LHCN-M2 (cell line): ENCODE results near the gene NTRK2. TPM values are rescaled to one million over a fixed set of nuclear protein-coding genes. Genes with fewer than 3 reads are reported as not detected.

Experiments used
- DNase-seq: peaks from one replicate; pipeline ENCODE4 v3.0.0-alpha.2; 2012; ENCODE audit warnings: low read depth
- polyA plus RNA-seq: library from polyadenylated mRNA; unstranded; fragments of >200 nt; gene quantifications from one replicate; pipeline ENCODE4 v1.2.1, GENCODE V29; 2012; ENCODE audit warnings: missing spikeins
- total RNA-seq: library from RNA; depleted of rRNA; stranded (reverse); fragments of >200 nt; gene quantifications from 2 replicates; pipeline ENCODE4 v1.2.3, GENCODE V29; 2014; rRNA removed

NTRK2 gene
- total RNA-seq: not detected in 2 replicates
- polyA plus RNA-seq: not detected

- no peak for DNase-seq
These were observed at the start of gene NTRK2 for GRCh38 chr9:84669288-84670137. Gene NTRK2, plus strand, starts transcription at chr9:84669729. Its CDS starts 1,020 bp downstream, at chr9:84670749.

DNA sequence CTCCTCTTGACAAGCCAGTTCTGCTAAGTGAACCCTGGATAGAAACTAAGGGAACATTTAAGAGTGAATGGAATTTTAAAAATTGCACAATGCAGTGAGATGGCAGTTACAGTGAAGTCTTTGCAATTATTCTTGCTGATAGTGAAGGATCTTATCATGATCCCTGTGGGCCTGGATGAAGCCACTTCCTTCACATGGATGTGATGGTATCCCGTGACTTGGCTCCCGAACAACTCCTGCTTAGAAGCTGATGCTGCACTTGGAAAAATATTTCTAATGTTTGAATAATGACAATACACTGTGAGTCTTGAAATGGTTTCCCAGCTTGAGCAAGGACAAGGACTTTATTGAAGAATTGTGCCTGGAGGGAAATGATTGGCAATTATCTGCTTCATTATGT, 49.2 kb upstream of the NTRK2 start:
- no peak for DNase-seq

DNA sequence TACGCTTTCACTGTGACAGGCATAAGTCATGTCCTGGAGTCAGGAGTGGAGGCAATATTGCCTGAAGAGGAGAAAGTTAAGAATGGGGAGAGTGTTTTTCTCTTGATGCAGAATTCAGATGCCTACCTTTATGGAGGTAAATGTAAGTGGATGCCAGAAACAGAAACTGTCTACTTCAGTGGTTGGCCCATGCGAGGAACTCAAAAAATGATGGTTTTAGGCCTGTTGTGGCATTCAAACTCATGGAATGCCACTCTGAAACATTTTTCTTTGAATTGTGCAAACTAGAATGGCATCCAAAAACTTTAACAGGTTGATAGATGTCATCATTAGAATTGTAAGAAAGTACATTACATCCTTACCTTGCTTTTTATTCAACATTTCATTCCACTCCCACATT, 47.7 kb upstream of the NTRK2 start:
- no peak for DNase-seq

GRCh38 chr9:84622981-84623380, 46.5 kb upstream of the NTRK2 start:
- DNase-seq: no peak

- DNase-seq: no peak
These were observed 33.1 kb upstream of the NTRK2 start for GRCh38 chr9:84636436-84636835.

DNA sequence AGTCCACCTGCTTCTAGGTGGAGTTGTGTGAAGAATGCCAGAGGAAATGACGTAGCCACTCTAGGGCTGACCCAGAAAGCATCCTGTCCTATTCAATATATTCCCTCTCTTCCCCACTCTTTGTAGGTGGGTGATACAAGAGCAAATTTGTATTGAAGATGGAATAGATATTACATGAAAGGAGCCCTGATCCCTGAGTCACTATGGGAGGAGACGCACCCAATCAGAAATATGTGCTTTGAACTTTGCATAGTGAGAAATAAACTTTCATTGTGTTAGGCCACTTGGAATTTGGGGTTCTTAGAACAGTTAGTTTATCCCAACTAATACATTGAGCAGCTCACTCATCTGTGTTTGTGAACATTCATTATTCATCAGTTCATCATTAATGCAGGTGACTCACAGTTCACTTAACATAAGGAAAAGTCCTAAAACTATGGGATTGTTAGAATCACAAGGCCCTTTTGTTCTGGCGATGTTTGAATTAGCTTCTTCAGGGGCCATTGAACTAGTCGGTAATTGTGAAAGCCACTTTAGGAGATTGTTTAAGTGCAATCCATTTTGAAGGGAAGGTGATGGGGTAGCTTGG, 26.9 kb upstream of the NTRK2 start:
- DNase-seq: no peak

GRCh38 chr9:84647699-84648098, 21.8 kb upstream of the NTRK2 start:
- DNase-seq: no peak

DNA sequence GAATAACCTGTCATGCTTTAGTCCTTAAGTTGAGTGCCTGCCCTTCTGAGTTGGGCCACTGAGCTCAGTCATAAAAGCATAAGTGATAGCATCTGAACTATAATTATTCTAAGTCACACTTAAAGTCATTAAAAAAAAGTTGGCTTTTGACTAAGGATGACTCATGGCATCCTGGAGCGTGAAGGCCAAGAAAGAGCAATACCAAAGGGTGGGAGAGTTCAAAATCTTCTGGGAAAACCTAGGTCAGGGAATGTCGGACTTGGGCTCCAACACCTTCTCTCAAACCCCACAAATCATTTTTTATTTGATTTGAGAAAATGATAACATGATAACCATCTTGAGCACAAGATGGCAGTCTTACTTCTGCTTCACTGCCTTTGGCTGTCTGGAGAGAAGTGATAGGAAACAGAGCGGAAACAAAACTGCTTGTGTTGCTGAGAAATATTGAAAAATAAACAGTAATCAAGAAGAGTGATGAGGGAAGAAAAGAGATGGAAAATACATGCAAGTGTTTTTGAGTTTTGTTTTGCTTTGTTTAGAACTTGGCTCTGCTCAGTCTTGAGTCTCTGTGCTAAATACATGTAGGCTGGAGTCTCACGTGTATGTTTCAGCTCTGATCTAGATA, 16.9 kb upstream of the NTRK2 start:
- DNase-seq: no peak

GRCh38 chr9:84655447-84655846, 14.1 kb upstream of the NTRK2 start:
- no peak for DNase-seq

DNA sequence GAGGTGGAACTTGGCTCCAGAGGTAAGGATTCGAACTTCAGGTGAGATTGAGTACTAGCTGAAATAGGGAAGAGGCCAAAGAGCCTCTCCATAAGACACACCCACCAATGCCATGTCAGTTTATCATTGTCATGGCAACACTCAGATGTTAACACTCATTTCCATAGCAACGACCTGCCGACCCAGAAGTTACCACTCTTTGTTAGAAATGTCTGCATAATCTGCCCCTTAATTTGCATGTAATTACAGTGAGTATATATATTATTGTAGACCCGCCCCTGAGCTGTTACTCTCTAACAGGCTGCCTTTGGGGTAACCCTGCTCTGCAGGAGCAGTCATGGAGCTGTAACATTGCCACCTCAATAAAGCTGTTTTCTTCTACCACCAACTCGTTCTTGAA, 10.2 kb upstream of the NTRK2 start:
- no peak for DNase-seq

GRCh38 chr9:84659773-84660172, 9.8 kb upstream of the NTRK2 start:
- DNase-seq: no peak

DNA sequence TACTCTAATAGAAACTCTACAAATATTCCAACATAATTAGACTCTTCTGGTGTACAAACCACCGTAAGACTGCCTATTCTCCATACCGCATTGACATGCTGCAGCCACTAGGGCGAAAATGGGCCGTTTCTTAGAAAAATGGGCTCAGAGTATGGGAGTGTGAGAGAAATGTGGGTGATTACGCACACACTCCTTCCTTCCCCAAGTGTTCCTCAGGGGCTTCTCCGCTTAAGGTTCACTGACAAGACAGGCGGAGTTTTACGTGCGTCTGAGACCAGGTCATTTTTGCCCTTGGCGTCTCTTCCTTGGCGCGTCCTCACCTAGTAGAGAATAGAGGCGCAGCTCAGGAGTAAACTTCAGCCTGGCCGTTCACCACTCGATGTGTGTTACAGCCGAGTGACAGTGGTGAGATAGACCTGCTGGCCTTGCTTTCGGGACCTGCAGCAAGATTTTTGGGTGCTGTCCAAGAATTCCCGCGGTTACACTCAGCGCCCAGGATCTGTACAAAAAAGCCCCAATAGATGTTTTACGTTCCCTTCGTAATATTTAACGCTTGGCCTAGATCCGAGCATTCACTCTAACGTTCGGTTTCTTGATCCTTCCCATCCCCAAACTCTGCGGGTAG, 1.8 kb upstream of the NTRK2 start:
- DNase-seq: no peak

- no peak for DNase-seq
These were observed 1.1 kb upstream of the NTRK2 start for GRCh38 chr9:84668196-84669012.

- no peak for DNase-seq
These were observed 579 bp upstream of the NTRK2 start for GRCh38 chr9:84669013-84669287.

- no peak for DNase-seq
These were observed 861 bp downstream of the NTRK2 start for GRCh38 chr9:84670138-84671041.

GRCh38 chr9:84671586-84672521, 2.3 kb downstream of the NTRK2 start:
- DNase-seq: no peak

DNA sequence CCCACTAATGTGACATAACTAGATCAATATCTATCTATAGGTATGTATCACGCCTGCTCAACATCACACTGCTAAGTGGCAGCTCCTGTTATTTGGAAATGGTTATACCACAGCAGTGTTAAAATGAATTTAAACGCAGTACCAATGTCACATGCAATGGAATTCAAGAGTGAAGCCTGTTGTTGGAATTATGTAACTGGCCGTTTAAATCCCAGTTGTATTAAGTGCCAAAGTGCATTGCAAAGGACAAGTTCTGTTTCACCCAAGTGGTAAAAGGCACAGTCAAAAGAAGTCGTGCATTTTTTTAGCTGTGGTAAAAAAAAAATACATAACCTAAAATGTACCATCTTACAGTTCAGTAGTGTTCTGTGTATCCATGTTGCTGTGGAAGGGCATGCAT, 4.3 kb downstream of the NTRK2 start:
- DNase-seq: no peak

- no peak for DNase-seq
These were observed 7.6 kb downstream of the NTRK2 start for GRCh38 chr9:84677080-84677479.

- DNase-seq: no peak
These were observed 10.0 kb downstream of the NTRK2 start for GRCh38 chr9:84679571-84679970.
